Activated CD4-positive, alpha-beta T cell treated with anti-CD3 and anti-CD28 coated beads, Interleukin-2, amount 50 U/mL, for 24 hours (primary cell): Measurements from ENCODE around the gene TMEM167B.

ENCODE experiments used
- DNase-seq, 2 donors: peaks; one replicate each; pipeline ENCODE4 v3.0.0-alpha.2; 2020; ENCODE audit warnings: low read depth in 1 of 2, low spot score in 1 of 2

TMEM167B gene

GRCh38 chr1:109080441-109081082 lies 10.0 kb upstream of the TMEM167B start:
- DNase-seq: no peak

GRCh38 chr1:109083501-109083900 lies 7.1 kb upstream of the TMEM167B start:
- DNase-seq: no peak

GRCh38 chr1:109083923-109084322 lies 6.6 kb upstream of the TMEM167B start:
- DNase-seq: no peak

- no peak for DNase-seq
These were observed 5.7 kb upstream of the TMEM167B start for GRCh38 chr1:109084563-109085517.

- DNase-seq: no peak
These were observed 1.1 kb upstream of the TMEM167B start for GRCh38 chr1:109089242-109090015.

- DNase-seq: no peak
These were observed 694 bp downstream of the TMEM167B start for GRCh38 chr1:109091078-109091838.

- no peak for DNase-seq
These were observed 1.3 kb downstream of the TMEM167B start for GRCh38 chr1:109091839-109092193.

- DNase-seq: no peak
These were observed 3.8 kb downstream of the TMEM167B start for GRCh38 chr1:109094377-109094803.

GRCh38 chr1:109094871-109095270 lies 4.3 kb downstream of the TMEM167B start:
- no peak for DNase-seq

- DNase-seq: no peak
These were observed 5.1 kb downstream of the TMEM167B start for GRCh38 chr1:109095631-109096030.

- no peak for DNase-seq
These were observed 5.6 kb downstream of the TMEM167B start for GRCh38 chr1:109096120-109096519.

GRCh38 chr1:109099938-109100773 lies 9.6 kb downstream of the TMEM167B start:
- DNase-seq: peak; percentile 92 to 96

GRCh38 chr1:109104364-109105151 lies 14.0 kb downstream of the TMEM167B start:
- no peak for DNase-seq

GRCh38 chr1:109105881-109106280 lies 15.3 kb downstream of the TMEM167B start:
- no peak for DNase-seq

- DNase-seq: no peak
These were observed 17.2 kb downstream of the TMEM167B start for GRCh38 chr1:109107785-109108184.

GRCh38 chr1:109109906-109110305 lies 19.3 kb downstream of the TMEM167B start:
- DNase-seq: no peak

- DNase-seq: no peak
These were observed 21.0 kb downstream of the TMEM167B start for GRCh38 chr1:109111386-109112055.

- no peak for DNase-seq
These were observed 21.6 kb downstream of the TMEM167B start for GRCh38 chr1:109112056-109112651.
